Neural cell (in vitro differentiated cells): ENCODE measurements around the gene GANC.

ENCODE experiments used
- CTCF ChIP-seq: fragments of 450-650 bp; IDR thresholded peaks from 2 replicates; pipeline ENCODE4 v1.5.1; 2014; ENCODE audit warnings: antibody characterized with exemption, mild to moderate bottlenecking, moderate library complexity; ENCODE audit not compliant: poor library complexity, severe bottlenecking
- EZH2 ChIP-seq: fragments of 200-600, 300-800 bp; shearing (Covaris generic), sonication (generic); IDR thresholded peaks from 2 replicates; pipeline ENCODE4 v1.6.1; 2014; ENCODE audit warnings: antibody characterized with exemption, low read length, borderline replicate concordance, mild to moderate bottlenecking; ENCODE audit not compliant: insufficient read depth, poor library complexity, severe bottlenecking
- POLR2AphosphoS5 ChIP-seq: IDR thresholded peaks from 2 replicates; pipeline ENCODE4 v1.6.1; 2012
- REST ChIP-seq: IDR thresholded peaks from 2 replicates; pipeline ENCODE4 v1.6.1; 2012; ENCODE audit warnings: borderline replicate concordance
- SMC3 ChIP-seq: fragments of 450-650 bp; conservative IDR thresholded peaks from 2 replicates; pipeline ENCODE4 v1.6.1; 2014; ENCODE audit warnings: antibody characterized with exemption, mild to moderate bottlenecking, moderate library complexity; ENCODE audit not compliant: poor library complexity

- TF ChIP-seq CTCF = no peak
- TF ChIP-seq POLR2AphosphoS5 = no peak
- no peak for TF ChIP-seq EZH2
- no peak for TF ChIP-seq SMC3
- no peak for TF ChIP-seq REST
These were observed 119.5 kb downstream of the GANC start for GRCh38 chr15:42392309-42393024.
